Esophagus squamous epithelium (tissue), 4 donors: ENCODE data around the gene IL22RA2.

ENCODE experiments used
- POLR2A ChIP-seq, 4 donors: fragments of 450-650 bp; IDR thresholded peaks; one replicate each; pipeline ENCODE4 v1.6.1; 2017; ENCODE audit warnings: antibody characterized with exemption in 4 of 4, mild to moderate bottlenecking in 4 of 4, moderate library complexity in 3 of 4
- TF ChIP-seq, protein P1 (sequence below), 6 experiments: fragments of 450-650 bp in 4 of 6; fragments of 200-600 bp in 2 of 6; sonication (generic) in 2 of 6; IDR thresholded peaks; one replicate each; pipeline ENCODE4 v1.5.1; 2016 to 2019; ENCODE audit warnings: antibody characterized with exemption in 6 of 6, mild to moderate bottlenecking in 4 of 6, moderate library complexity in 4 of 6

DNA sequence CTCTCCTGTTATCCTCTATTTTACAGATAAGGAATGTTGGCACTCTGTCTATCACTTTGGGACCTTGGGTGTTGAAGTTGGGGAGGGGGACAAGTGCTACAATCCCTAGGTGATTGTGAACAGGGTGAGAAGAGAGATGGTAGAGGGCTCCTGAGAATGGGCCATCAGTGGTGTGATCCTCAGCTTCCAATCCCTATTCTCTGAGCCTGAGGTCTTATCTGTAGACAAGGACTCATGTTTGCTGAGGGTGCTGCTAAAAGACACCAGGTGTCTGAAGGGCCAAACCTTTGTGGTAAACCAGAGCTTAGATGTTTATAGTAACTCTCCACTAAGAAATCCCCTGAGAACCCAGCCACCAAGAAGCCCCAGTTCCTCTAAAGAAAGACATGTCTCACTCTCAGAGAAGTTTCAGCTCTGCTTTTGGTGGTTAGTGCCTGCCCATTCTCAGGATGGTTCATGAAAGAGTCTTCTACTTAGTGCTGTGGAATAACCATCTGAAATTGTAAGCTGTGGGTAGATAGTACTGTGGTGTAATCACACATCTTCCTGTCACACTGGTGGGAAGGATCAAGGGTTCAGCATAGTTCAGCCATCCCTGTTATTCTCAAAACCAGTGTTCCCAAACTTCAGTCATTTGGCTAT lies 70.5 kb downstream of the IL22RA2 start:
- TF ChIP-seq, protein P1, sequence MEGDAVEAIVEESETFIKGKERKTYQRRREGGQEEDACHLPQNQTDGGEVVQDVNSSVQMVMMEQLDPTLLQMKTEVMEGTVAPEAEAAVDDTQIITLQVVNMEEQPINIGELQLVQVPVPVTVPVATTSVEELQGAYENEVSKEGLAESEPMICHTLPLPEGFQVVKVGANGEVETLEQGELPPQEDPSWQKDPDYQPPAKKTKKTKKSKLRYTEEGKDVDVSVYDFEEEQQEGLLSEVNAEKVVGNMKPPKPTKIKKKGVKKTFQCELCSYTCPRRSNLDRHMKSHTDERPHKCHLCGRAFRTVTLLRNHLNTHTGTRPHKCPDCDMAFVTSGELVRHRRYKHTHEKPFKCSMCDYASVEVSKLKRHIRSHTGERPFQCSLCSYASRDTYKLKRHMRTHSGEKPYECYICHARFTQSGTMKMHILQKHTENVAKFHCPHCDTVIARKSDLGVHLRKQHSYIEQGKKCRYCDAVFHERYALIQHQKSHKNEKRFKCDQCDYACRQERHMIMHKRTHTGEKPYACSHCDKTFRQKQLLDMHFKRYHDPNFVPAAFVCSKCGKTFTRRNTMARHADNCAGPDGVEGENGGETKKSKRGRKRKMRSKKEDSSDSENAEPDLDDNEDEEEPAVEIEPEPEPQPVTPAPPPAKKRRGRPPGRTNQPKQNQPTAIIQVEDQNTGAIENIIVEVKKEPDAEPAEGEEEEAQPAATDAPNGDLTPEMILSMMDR (IDR thresholded peaks at IDR 0.05): no peak
- TF ChIP-seq POLR2A (IDR thresholded peaks at IDR 0.05): no peak
